HUES48 (cell line): ENCODE measurements around the gene GTF2H2C.
"Not testable (repeated sequence)": the region's sequence is repeated elsewhere in the genome, so short reads cannot be mapped to it uniquely, and the experiment has no call there.

ENCODE experiments used
- H3K27ac ChIP-seq: one replicate; pipeline ENCODE4 v1.7.0; 2013; ENCODE audit warnings: low read depth, low read length, inconsistent platforms
- H3K27me3 ChIP-seq: 2 replicates; pipeline ENCODE4 v1.6.1; 2013; ENCODE audit warnings: mild to moderate bottlenecking, low read length; ENCODE audit not compliant: control insufficient read depth, insufficient read depth
- H3K36me3 ChIP-seq: 2 replicates; pipeline ENCODE4 v1.6.1; 2013; ENCODE audit warnings: low read length; ENCODE audit not compliant: control insufficient read depth, insufficient read depth
- H3K4me1 ChIP-seq: 2 replicates; pipeline ENCODE4 v1.6.1; 2013; ENCODE audit warnings: mild to moderate bottlenecking, low read length; ENCODE audit not compliant: control insufficient read depth, insufficient read depth
- H3K4me3 ChIP-seq: 2 replicates; pipeline ENCODE4 v1.5.1; 2013; ENCODE audit warnings: mild to moderate bottlenecking, low read depth, low read length
- H3K9ac ChIP-seq: 2 replicates; pipeline ENCODE4 v1.6.1; 2013; ENCODE audit warnings: mild to moderate bottlenecking, low read depth, low read length, moderate library complexity
- H3K9me3 ChIP-seq: 2 replicates; pipeline ENCODE4 v1.6.1; 2013; ENCODE audit warnings: low read length; ENCODE audit not compliant: control insufficient read depth, insufficient read depth

GTF2H2C gene

DNA sequence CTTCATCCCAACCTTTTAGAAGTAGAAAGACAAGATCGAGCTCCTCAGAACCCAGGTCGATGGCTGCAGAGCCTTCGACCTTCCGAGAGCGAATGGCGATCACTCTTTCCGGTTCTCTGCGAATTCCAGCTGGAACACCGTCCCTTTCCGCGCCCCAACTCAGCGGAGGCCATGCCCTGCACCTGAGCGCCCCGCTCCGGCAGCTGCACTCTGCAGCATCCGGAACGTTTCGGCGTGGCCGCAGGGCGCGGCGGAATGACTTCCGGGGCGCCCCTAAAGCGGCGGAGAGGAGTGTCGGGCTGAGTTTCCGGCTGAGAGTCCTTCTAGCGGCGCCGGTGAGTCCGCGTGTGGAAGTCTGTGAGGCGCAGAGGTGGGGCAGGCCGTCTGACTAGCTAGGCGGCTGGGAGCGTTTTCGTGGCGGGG is at the start of gene GTF2H2C:
Gene GTF2H2C, plus strand, starts transcription at position 284 of the 423 bp plus-strand sequence. CDS start 4,942 bp downstream, outside the sequence.
- not testable (repeated sequence) for H3K4me1 ChIP-seq, H3K9me3 ChIP-seq, H3K27me3 ChIP-seq, H3K36me3 ChIP-seq
- H3K4me3 ChIP-seq: peak within 1 kb of the TSS; percentile 67
- H3K27ac ChIP-seq: peak within 1 kb of the TSS; percentile 66
- H3K9ac ChIP-seq: peak within 1 kb of the TSS; percentile 79

DNA sequence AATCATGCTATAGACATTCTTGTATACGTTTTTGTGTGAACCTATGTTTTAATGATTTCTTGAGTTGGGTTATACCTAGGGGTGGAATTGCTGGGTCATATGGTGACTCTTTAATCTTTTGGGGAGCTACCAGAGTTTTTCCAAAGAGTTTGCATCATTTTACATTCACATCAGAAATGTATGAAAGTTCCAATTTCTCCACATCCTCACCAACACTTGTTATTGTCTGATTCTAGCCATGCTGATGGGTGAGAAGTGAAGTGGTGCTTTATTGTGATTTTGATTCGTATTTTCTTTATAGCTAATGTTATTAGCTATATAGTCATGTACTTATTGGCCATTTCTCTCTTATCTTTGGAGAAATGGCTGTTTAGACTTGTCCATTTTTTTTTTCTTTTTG is 49.3 kb upstream of the GTF2H2C start:
- Histone ChIP-seq H3K27ac (no peak overlapping the region), H3K4me3 (no peak overlapping the region), H3K9me3 (peaks cover 11% of the 10 kb centered on the region; the same call in 1 of the 2 replicates), H3K36me3 (peaks cover 65% of the 10 kb centered on the region), H3K27me3 (no peaks in the 10 kb centered on the region), H3K9ac (no peak overlapping the region), H3K4me1 (no peaks in the 10 kb centered on the region)

GRCh38 chr5:69512740-69513260 is 47.2 kb upstream of the GTF2H2C start:
- Histone ChIP-seq H3K9ac (no peak overlapping the region), H3K9me3 (peaks cover 11% of the 10 kb centered on the region; the same call in 1 of the 2 replicates), H3K27ac (peak overlapping the region; percentile 28), H3K4me3 (no peak overlapping the region), H3K36me3 (peaks cover 46% of the 10 kb centered on the region), H3K27me3 (no peaks in the 10 kb centered on the region), H3K4me1 (no peaks in the 10 kb centered on the region)

GRCh38 chr5:69515570-69515969 is 44.4 kb upstream of the GTF2H2C start:
- H3K27me3 ChIP-seq, H3K4me1 ChIP-seq, H3K4me3 ChIP-seq, H3K27ac ChIP-seq, H3K9ac ChIP-seq: not testable (repeated sequence)
- peaks cover 37% of the 10 kb centered on the region for H3K36me3 ChIP-seq
- peaks cover 11% of the 10 kb centered on the region; the same call in 1 of the 2 replicates for H3K9me3 ChIP-seq

DNA sequence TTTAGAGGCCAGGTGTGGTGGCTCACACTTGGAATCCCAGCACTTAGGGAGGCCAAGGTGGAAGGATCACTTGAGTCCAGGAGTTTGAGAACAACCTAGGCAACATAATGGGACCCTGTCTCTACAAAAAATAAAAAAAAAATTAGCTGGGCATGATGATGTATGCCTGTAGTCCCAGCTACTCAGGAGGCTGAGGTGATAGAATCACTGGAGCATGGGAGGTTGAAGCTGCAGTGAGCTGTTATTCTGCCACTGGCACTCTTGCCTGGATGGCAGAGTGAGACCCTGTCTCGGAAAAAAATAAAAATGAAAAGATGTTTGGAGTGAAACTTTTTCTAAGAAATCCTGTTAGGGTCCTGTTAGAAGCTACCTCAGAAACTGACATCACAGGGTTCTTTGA is 43.2 kb upstream of the GTF2H2C start:
- Histone ChIP-seq H3K4me1 (no peaks in the 10 kb centered on the region), H3K4me3 (no peak overlapping the region), H3K27me3 (no peaks in the 10 kb centered on the region), H3K27ac (no peak overlapping the region), H3K9ac (no peak overlapping the region), H3K9me3 (peaks cover 11% of the 10 kb centered on the region; the same call in 1 of the 2 replicates), H3K36me3 (peaks cover 46% of the 10 kb centered on the region)

GRCh38 chr5:69517763-69518212 is 42.2 kb upstream of the GTF2H2C start:
- Histone ChIP-seq H3K4me3 (no peak overlapping the region), H3K27me3 (no peaks in the 10 kb centered on the region), H3K9ac (no peak overlapping the region), H3K4me1 (no peaks in the 10 kb centered on the region), H3K36me3 (peaks cover 43% of the 10 kb centered on the region), H3K27ac (no peak overlapping the region), H3K9me3 (peaks cover 10% of the 10 kb centered on the region; the same call in 1 of the 2 replicates)

DNA sequence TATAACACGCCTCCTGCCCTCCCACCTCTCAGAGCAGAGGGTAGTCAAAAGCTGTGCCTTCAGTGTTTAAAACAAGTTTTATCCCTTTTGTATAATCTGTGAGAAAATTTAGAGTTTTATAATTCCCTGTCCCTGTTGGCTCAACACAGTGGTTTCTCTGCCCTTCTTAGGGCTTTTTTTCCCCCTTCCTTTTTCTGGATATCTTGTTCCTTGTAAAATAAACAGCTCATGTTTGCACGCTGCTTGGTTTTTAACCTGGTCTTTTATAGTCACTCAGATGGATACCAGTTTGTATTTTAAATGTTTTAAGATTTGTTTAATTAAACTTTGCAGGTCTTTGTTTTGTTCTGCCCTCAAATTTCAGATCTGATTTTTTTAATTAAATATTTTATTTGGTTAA is 40.7 kb upstream of the GTF2H2C start:
- H3K36me3 ChIP-seq: peaks cover 28% of the 10 kb centered on the region
- peaks cover under 1% of the 10 kb centered on the region; the same call in 1 of the 2 replicates for H3K9me3 ChIP-seq
- H3K27me3 ChIP-seq: no peaks in the 10 kb centered on the region
- no peak overlapping the region for H3K27ac ChIP-seq
- H3K4me1 ChIP-seq: no peaks in the 10 kb centered on the region
- no peak overlapping the region for H3K4me3 ChIP-seq
- H3K9ac ChIP-seq: no peak overlapping the region

- H3K9ac ChIP-seq: no peak overlapping the region
- H3K27ac ChIP-seq: no peak overlapping the region
- peaks cover 40% of the 10 kb centered on the region for H3K36me3 ChIP-seq
- no peaks in the 10 kb centered on the region for H3K9me3 ChIP-seq
- H3K27me3 ChIP-seq: no peaks in the 10 kb centered on the region
- H3K4me3 ChIP-seq: no peak overlapping the region
- H3K4me1 ChIP-seq: no peaks in the 10 kb centered on the region
Observed at GRCh38 chr5:69522035-69522434, 38.0 kb upstream of the GTF2H2C start.

- Histone ChIP-seq H3K4me1 (peaks cover 13% of the 10 kb centered on the region), H3K27me3 (no peaks in the 10 kb centered on the region), H3K9ac (no peak overlapping the region), H3K36me3 (peaks cover 28% of the 10 kb centered on the region), H3K4me3 (no peak overlapping the region), H3K27ac (no peak overlapping the region), H3K9me3 (no peaks in the 10 kb centered on the region)
Observed at GRCh38 chr5:69525490-69525889, 34.5 kb upstream of the GTF2H2C start.

- peaks cover 13% of the 10 kb centered on the region for H3K4me1 ChIP-seq
- no peak overlapping the region for H3K4me3 ChIP-seq
- H3K27me3 ChIP-seq: no peaks in the 10 kb centered on the region
- no peak overlapping the region for H3K27ac ChIP-seq
- no peak overlapping the region for H3K9ac ChIP-seq
- H3K36me3 ChIP-seq: peaks cover 16% of the 10 kb centered on the region
- no peaks in the 10 kb centered on the region for H3K9me3 ChIP-seq
Observed at GRCh38 chr5:69526660-69527059, 33.3 kb upstream of the GTF2H2C start.

DNA sequence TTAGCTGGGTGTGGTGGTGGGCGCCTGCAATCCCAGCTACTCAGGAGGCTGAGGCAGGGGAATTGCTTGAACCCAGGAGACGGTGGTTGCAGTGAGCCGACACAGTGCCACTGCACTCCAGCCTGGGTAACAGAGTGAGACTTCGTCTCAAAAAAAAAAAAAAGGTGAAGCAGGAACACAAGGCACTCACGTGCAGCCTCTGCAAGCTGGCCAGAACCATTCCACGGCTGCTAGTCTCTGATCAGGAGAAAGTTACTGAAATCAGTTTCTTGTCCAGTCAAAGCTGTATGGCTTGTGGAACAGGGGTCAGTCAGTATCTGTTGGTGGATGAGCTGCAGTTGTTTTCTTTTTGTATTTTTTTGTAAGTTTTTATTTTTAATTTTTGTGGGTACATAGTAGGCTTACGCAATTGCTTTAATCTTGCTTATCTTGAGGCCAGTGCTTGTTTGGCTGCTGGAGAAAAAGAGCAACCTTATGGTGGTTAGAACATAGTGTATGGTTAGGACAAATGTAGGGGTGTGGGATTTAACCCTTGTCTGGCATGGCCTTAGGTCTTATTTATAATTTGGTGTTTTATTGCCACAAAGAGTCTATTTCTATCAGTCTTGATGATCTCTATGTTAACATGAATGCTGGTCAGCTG is 32.7 kb upstream of the GTF2H2C start:
- Histone ChIP-seq H3K27me3 (no peaks in the 10 kb centered on the region), H3K27ac (no peak overlapping the region), H3K4me3 (no peak overlapping the region)

More for the DNA sequence above, 32.7 kb upstream of the GTF2H2C start:
- peaks cover 13% of the 10 kb centered on the region for H3K36me3 ChIP-seq
- H3K9ac ChIP-seq: no peak overlapping the region
- peaks cover 13% of the 10 kb centered on the region for H3K4me1 ChIP-seq
- no peaks in the 10 kb centered on the region for H3K9me3 ChIP-seq
